ENCODE data around the gene MRTFB.

The MRTFB gene

GRCh38 chr16:14106457-14106856 lies 35.3 kb downstream of the MRTFB start:
- Histone ChIP-seq H4K20me1 (ENCODE audit: insufficient read depth, low read length) (peaks cover 46% of the 10 kb centered on the region), H3K27ac (ENCODE audit: low read length) (no peak overlapping the region), H3K36me3 (ENCODE audit: insufficient read depth, low read length) (no peaks in the 10 kb centered on the region), H3K27me3 (ENCODE audit: insufficient read depth, low read length, poor library complexity) (no peaks in the 10 kb centered on the region), H3K9ac (ENCODE audit: low read depth, low read length) (no peak overlapping the region), H3K4me1 (ENCODE audit: insufficient read depth, low read length) (no peaks in the 10 kb centered on the region), H3K9me3 (ENCODE audit: insufficient read depth, low read length, severe bottlenecking) (no peaks in the 10 kb centered on the region), H3K79me2 (ENCODE audit: insufficient read depth, low read length) (peaks cover 23% of the 10 kb centered on the region; the same call in 1 of the 2 replicates), H2AFZ (ENCODE audit: low read depth, low read length) (no peak overlapping the region), H3K4me2 (ENCODE audit: insufficient read depth, low read length) (no peak overlapping the region), H3K4me3 (ENCODE audit: low read depth in 1 of 2, low read length in 2 of 2) (no peak overlapping the region)
- DNase-seq = no peak
- TF ChIP-seq, protein P1, sequence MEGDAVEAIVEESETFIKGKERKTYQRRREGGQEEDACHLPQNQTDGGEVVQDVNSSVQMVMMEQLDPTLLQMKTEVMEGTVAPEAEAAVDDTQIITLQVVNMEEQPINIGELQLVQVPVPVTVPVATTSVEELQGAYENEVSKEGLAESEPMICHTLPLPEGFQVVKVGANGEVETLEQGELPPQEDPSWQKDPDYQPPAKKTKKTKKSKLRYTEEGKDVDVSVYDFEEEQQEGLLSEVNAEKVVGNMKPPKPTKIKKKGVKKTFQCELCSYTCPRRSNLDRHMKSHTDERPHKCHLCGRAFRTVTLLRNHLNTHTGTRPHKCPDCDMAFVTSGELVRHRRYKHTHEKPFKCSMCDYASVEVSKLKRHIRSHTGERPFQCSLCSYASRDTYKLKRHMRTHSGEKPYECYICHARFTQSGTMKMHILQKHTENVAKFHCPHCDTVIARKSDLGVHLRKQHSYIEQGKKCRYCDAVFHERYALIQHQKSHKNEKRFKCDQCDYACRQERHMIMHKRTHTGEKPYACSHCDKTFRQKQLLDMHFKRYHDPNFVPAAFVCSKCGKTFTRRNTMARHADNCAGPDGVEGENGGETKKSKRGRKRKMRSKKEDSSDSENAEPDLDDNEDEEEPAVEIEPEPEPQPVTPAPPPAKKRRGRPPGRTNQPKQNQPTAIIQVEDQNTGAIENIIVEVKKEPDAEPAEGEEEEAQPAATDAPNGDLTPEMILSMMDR (IDR thresholded peaks at IDR 0.05; ENCODE audit: borderline replicate concordance, extremely low read depth, low read length, poor library complexity, severe bottlenecking) = no peak
- no peak for TF ChIP-seq EZH2 (IDR thresholded peaks at IDR 0.05; ENCODE audit: borderline replicate concordance, low read depth, low read length, severe bottlenecking)
- no peak for ATAC-seq (ENCODE audit: insufficient read depth, low read depth)

DNA sequence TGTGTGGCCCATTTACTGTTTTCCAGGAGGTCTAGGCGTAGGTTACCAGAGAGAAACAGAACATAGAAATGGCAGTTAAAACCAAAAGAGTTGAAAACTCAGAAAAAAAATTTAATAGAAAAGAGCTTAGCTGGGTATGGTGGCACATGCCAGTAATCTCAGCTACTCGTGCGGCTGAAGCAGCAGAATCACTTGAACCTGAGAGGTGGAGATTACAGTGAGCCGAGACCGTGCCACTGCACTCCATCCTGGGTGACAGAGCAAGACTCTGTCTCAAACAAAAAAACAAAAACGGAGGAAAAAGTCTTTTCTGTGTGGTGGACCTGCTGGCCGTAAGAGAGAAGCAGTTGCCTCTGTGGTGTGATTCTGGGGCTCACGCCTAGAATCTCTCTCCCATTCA lies 35.8 kb downstream of the MRTFB start:
- H3K36me3 ChIP-seq (ENCODE audit: insufficient read depth, low read length) = no peaks in the 10 kb centered on the region
- H3K9me3 ChIP-seq (ENCODE audit: insufficient read depth, low read length, severe bottlenecking) = no peaks in the 10 kb centered on the region
- ATAC-seq (ENCODE audit: insufficient read depth, low read depth) = no peak
- no peak overlapping the region for H3K4me3 ChIP-seq (ENCODE audit: low read depth in 1 of 2, low read length in 2 of 2)
- DNase-seq = no peak
- H3K27ac ChIP-seq (ENCODE audit: low read length) = no peak overlapping the region
- no peaks in the 10 kb centered on the region for H3K4me1 ChIP-seq (ENCODE audit: insufficient read depth, low read length)
- no peaks in the 10 kb centered on the region for H3K27me3 ChIP-seq (ENCODE audit: insufficient read depth, low read length, poor library complexity)
- H3K79me2 ChIP-seq (ENCODE audit: insufficient read depth, low read length) = peaks cover 26% of the 10 kb centered on the region; the same call in 1 of the 2 replicates
- peaks cover 51% of the 10 kb centered on the region for H4K20me1 ChIP-seq (ENCODE audit: insufficient read depth, low read length)
- TF ChIP-seq EZH2 (IDR thresholded peaks at IDR 0.05; ENCODE audit: borderline replicate concordance, low read depth, low read length, severe bottlenecking) = no peak
- TF ChIP-seq, protein P1 (IDR thresholded peaks at IDR 0.05; ENCODE audit: borderline replicate concordance, extremely low read depth, low read length, poor library complexity, severe bottlenecking) = no peak
- no peak overlapping the region for H3K4me2 ChIP-seq (ENCODE audit: insufficient read depth, low read length)
- H2AFZ ChIP-seq (ENCODE audit: low read depth, low read length) = no peak overlapping the region
- no peak overlapping the region for H3K9ac ChIP-seq (ENCODE audit: low read depth, low read length)

DNA sequence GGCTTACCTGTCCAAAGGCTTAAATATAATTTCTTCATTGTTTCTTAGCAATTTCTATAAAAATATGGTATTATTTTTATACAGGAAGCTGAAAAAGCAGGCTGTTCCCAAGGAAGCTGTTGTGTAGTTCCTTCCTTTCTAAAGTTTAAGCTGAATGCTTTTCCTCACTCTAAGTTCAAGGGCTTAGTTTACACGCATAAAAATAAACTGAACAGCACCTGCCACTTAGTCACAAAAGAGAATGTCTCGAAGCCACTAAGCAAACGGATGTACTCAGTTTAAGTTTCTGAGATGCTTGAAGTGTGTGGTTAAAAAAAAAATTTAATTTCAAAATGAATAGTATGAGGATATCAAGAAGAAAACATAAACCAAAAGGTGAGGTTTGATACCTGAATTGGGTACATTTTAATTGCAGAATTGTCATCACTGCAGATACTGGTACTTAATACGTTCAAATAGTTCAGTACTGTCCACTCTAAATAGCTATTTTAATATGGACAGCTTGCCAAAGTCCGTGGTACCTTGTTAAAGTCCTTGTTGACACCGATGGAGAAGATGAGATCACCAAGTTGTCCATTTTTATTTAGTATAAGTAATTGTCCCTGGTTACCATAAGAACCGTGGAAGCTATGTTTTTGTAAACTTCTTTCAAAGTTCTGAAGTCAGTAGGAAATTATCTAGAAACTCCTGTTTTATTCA lies 38.1 kb downstream of the MRTFB start:
- H3K9me3 ChIP-seq (ENCODE audit: insufficient read depth, low read length, severe bottlenecking) = no peaks in the 10 kb centered on the region
- DNase-seq = no peak
- no peaks in the 10 kb centered on the region for H3K36me3 ChIP-seq (ENCODE audit: insufficient read depth, low read length)
- H3K9ac ChIP-seq (ENCODE audit: low read depth, low read length) = no peak overlapping the region
- no peak for TF ChIP-seq EZH2 (IDR thresholded peaks at IDR 0.05; ENCODE audit: borderline replicate concordance, low read depth, low read length, severe bottlenecking)
- TF ChIP-seq, protein P1 (IDR thresholded peaks at IDR 0.05; ENCODE audit: borderline replicate concordance, extremely low read depth, low read length, poor library complexity, severe bottlenecking) = no peak
- H3K4me3 ChIP-seq (ENCODE audit: low read depth in 1 of 2, low read length in 2 of 2) = no peak overlapping the region
- H4K20me1 ChIP-seq (ENCODE audit: insufficient read depth, low read length) = peaks cover 52% of the 10 kb centered on the region
- no peak overlapping the region for H3K27ac ChIP-seq (ENCODE audit: low read length)
- H3K4me2 ChIP-seq (ENCODE audit: insufficient read depth, low read length) = no peak overlapping the region
- no peaks in the 10 kb centered on the region for H3K4me1 ChIP-seq (ENCODE audit: insufficient read depth, low read length)
- ATAC-seq (ENCODE audit: insufficient read depth, low read depth) = no peak
- H3K79me2 ChIP-seq (ENCODE audit: insufficient read depth, low read length) = peaks cover 18% of the 10 kb centered on the region; the same call in 1 of the 2 replicates
- H2AFZ ChIP-seq (ENCODE audit: low read depth, low read length) = no peak overlapping the region
- H3K27me3 ChIP-seq (ENCODE audit: insufficient read depth, low read length, poor library complexity) = no peaks in the 10 kb centered on the region
